Loucy (cell line): ENCODE results near the gene TUBA1A.

Source experiments
- EZH2phosphoT487 ChIP-seq: fragments of 200-600 bp; IDR thresholded peaks from 2 replicates; pipeline ENCODE4 v1.6.1; 2018; ENCODE audit warnings: antibody characterized with exemption, mild to moderate bottlenecking, moderate library complexity, borderline replicate concordance
- TF ChIP-seq, protein P1 (sequence below): fragments of 200-600 bp; sonication (generic); conservative IDR thresholded peaks from 2 replicates; pipeline ENCODE4 v1.5.1; 2014; ENCODE audit warnings: mild to moderate bottlenecking, antibody characterized with exemption, low read length

DNA sequence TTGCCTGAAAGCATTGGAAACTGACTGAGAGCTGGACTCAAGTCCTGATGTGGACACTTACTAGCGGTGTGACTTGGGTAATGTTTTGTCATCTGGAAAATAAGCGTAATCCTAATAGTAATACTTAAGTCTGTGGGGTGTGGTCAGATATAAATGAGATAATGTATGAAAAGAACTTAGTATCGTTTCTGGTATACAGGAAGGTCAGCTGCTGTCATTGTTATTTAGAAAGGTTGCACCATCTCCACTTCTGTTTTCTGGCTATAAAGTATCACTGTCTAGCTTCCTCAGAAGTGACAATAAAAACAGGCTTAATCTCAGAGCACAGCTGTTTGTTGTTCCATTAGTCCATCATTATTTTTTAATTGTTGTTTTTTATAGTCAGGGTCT, 41.9 kb upstream of the TUBA1A start:
- TF ChIP-seq, protein P1, sequence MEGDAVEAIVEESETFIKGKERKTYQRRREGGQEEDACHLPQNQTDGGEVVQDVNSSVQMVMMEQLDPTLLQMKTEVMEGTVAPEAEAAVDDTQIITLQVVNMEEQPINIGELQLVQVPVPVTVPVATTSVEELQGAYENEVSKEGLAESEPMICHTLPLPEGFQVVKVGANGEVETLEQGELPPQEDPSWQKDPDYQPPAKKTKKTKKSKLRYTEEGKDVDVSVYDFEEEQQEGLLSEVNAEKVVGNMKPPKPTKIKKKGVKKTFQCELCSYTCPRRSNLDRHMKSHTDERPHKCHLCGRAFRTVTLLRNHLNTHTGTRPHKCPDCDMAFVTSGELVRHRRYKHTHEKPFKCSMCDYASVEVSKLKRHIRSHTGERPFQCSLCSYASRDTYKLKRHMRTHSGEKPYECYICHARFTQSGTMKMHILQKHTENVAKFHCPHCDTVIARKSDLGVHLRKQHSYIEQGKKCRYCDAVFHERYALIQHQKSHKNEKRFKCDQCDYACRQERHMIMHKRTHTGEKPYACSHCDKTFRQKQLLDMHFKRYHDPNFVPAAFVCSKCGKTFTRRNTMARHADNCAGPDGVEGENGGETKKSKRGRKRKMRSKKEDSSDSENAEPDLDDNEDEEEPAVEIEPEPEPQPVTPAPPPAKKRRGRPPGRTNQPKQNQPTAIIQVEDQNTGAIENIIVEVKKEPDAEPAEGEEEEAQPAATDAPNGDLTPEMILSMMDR: no peak
- no peak for TF ChIP-seq EZH2phosphoT487
